ENCODE data around the gene PTOV1. TPM values are rescaled to one million over a fixed set of nuclear protein-coding genes. Genes with fewer than 3 reads are reported as not detected.

The PTOV1 gene
- total RNA-seq, 1 experiment from 2014 or later, result 114 TPM

DNA sequence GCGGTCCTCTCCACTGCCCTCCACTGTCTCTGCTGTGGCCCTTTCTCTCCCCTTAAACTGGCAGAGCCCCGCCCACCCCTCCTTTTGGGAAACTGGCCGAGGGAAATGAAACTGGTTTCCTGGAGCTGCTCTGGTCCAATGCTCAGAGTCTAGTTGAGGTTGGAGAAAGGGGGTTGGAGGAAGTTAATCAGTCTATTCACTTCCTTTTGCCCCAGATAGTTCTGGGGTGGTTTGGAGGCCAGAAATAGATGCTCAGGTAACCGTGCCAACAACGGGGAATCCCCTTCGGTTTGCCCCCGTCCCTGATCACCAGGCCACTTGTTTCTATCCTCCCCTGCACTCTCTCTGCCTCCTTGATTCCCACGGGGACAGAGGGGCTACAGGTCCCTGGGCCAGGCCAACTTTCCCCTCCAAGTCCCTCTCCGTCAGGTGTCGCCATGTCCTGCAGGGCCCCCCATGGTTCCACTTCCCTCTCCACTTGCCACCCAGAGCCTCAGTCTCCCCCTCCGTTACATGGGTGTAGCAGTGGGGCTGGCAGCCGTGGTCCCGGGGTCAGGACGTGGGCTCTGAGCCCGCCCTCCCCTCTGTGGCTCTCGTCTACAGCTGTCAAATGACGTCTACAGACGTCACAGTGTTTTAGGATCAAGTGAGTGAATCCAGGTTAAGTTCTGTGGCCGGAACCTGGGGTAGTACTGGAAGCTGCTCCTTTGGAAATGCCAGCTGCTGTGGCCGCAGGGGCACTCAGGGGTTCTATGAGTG is 46.1 kb downstream of the PTOV1 start, which contains the start of gene IL4I1:
IL4I1 (minus strand) TSS at position 25 of the 759 bp plus-strand sequence. CDS start 727 bp downstream, outside the sequence.
- in situ Hi-C loops (cut with HindIII; ENCODE audit: low pct_unique_long_range_greater_than_20kb, low sequenced_read_pairs) (no loop called here), intact Hi-C loops (cut with micrococcal nuclease; ENCODE audit: unreplicated experiment) (no loop called here)
- ChIA-PET CTCF (no interaction called here), POLR2A (interaction anchor here (0.6 kb wide), 1 partner anchor 9 kb away, joined by 4 read pairs; no protein-coding TSS in a partner anchor)
- H3K9me3 ChIP-seq (ENCODE audit: control insufficient read depth, insufficient read depth, low read depth, low read length), result no peaks in the 10 kb centered on the region
- TF ChIP-seq, protein P1, sequence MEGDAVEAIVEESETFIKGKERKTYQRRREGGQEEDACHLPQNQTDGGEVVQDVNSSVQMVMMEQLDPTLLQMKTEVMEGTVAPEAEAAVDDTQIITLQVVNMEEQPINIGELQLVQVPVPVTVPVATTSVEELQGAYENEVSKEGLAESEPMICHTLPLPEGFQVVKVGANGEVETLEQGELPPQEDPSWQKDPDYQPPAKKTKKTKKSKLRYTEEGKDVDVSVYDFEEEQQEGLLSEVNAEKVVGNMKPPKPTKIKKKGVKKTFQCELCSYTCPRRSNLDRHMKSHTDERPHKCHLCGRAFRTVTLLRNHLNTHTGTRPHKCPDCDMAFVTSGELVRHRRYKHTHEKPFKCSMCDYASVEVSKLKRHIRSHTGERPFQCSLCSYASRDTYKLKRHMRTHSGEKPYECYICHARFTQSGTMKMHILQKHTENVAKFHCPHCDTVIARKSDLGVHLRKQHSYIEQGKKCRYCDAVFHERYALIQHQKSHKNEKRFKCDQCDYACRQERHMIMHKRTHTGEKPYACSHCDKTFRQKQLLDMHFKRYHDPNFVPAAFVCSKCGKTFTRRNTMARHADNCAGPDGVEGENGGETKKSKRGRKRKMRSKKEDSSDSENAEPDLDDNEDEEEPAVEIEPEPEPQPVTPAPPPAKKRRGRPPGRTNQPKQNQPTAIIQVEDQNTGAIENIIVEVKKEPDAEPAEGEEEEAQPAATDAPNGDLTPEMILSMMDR (IDR thresholded peaks at IDR 0.05), result no peak
- TF ChIP-seq TCF7L2 (IDR thresholded peaks at IDR 0.05; ENCODE audit: low read depth, low read length) (no peak), POLR2AphosphoS5 (IDR thresholded peaks at IDR 0.05; ENCODE audit: low read depth, low read length) (no peak), SIN3A (IDR thresholded peaks at IDR 0.05; ENCODE audit: borderline replicate concordance, insufficient read depth, low read depth, low read length) (no peak)
- H3K27me3 ChIP-seq (ENCODE audit: control insufficient read depth, insufficient read depth, low read length), result no peaks in the 10 kb centered on the region
- peak; percentile 40 for ATAC-seq
- H3K36me3 ChIP-seq (ENCODE audit: control insufficient read depth, insufficient read depth, low read length), result no peaks in the 10 kb centered on the region
- peaks cover 10% of the 10 kb centered on the region for H3K4me1 ChIP-seq (ENCODE audit: control insufficient read depth, insufficient read depth, low read length)
- BruUV-seq (replicated peaks), result no TSS peak
- DNase-seq (ENCODE audit: low read depth, low spot score), result no peak
- peak within 1 kb of the TSS in 1 of 2 experiments; percentile 11; a peak in 1 of 4 replicates for H3K4me3 ChIP-seq (ENCODE audit: low read depth in 2 of 2, low read length in 2 of 2)
- H3K27ac ChIP-seq (ENCODE audit: low read length), result peak within 1 kb of the TSS; percentile 65; the same call in 1 of the 2 replicates

DNA sequence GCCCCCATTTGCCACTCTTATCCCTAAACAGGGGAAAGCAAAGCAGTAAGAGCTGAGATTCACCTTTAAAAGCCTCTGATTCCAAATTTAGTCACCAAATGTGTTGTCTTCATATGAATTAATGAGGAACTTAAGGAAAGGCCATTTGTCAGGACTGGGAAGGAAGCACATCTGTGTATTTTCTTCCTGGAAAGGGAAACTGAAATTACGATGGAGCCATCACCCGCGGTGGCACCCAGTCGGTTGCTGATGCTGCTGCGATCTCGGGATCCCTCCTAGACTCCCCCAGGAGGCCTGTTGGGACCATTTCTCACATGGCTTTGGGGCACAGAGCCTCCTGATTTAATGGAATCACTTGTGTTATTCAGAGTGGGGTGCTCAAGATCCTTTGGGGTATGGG is 53.2 kb downstream of the PTOV1 start:
- Histone ChIP-seq H3K4me3 (ENCODE audit: low read depth in 2 of 2, low read length in 2 of 2) (no peak overlapping the region), H3K27ac (ENCODE audit: low read length) (no peak overlapping the region), H3K27me3 (ENCODE audit: control insufficient read depth, insufficient read depth, low read length) (no peaks in the 10 kb centered on the region), H3K36me3 (ENCODE audit: control insufficient read depth, insufficient read depth, low read length) (no peaks in the 10 kb centered on the region; the same call in 1 of the 2 replicates), H3K9me3 (ENCODE audit: control insufficient read depth, insufficient read depth, low read depth, low read length) (no peaks in the 10 kb centered on the region), H3K4me1 (ENCODE audit: control insufficient read depth, insufficient read depth, low read length) (no peaks in the 10 kb centered on the region)
- no peak for TF ChIP-seq POLR2AphosphoS5 (IDR thresholded peaks at IDR 0.05; ENCODE audit: low read depth, low read length)
- TF ChIP-seq TCF7L2 (IDR thresholded peaks at IDR 0.05; ENCODE audit: low read depth, low read length), result no peak
- TF ChIP-seq, protein P1 (IDR thresholded peaks at IDR 0.05), result no peak
- TF ChIP-seq SIN3A (IDR thresholded peaks at IDR 0.05; ENCODE audit: borderline replicate concordance, insufficient read depth, low read depth, low read length), result no peak
- TF ChIP-seq, protein P2, sequence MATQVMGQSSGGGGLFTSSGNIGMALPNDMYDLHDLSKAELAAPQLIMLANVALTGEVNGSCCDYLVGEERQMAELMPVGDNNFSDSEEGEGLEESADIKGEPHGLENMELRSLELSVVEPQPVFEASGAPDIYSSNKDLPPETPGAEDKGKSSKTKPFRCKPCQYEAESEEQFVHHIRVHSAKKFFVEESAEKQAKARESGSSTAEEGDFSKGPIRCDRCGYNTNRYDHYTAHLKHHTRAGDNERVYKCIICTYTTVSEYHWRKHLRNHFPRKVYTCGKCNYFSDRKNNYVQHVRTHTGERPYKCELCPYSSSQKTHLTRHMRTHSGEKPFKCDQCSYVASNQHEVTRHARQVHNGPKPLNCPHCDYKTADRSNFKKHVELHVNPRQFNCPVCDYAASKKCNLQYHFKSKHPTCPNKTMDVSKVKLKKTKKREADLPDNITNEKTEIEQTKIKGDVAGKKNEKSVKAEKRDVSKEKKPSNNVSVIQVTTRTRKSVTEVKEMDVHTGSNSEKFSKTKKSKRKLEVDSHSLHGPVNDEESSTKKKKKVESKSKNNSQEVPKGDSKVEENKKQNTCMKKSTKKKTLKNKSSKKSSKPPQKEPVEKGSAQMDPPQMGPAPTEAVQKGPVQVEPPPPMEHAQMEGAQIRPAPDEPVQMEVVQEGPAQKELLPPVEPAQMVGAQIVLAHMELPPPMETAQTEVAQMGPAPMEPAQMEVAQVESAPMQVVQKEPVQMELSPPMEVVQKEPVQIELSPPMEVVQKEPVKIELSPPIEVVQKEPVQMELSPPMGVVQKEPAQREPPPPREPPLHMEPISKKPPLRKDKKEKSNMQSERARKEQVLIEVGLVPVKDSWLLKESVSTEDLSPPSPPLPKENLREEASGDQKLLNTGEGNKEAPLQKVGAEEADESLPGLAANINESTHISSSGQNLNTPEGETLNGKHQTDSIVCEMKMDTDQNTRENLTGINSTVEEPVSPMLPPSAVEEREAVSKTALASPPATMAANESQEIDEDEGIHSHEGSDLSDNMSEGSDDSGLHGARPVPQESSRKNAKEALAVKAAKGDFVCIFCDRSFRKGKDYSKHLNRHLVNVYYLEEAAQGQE (IDR thresholded peaks at IDR 0.05; ENCODE audit: insufficient read depth in 1 of 2, low read depth in 2 of 2, low read length in 1 of 2), result no peak
- ATAC-seq (no peak), DNase-seq (ENCODE audit: low read depth, low spot score) (no peak)
- ChIA-PET CTCF (no interaction called here), POLR2A (no interaction called here)
- no TSS peak for BruUV-seq (replicated peaks)
- intact Hi-C loops (cut with micrococcal nuclease; ENCODE audit: unreplicated experiment), result no loop called here
- in situ Hi-C loops (cut with HindIII; ENCODE audit: low pct_unique_long_range_greater_than_20kb, low sequenced_read_pairs), result no loop called here
